AG20443 (cell line): ENCODE results near the gene CHIC2.
"Not testable (repeated sequence)": the region's sequence is repeated elsewhere in the genome, so short reads cannot be mapped to it uniquely, and the experiment has no call there.

Experiments used
- DNase-seq: peaks from one replicate; pipeline ENCODE4 v3.0.0; 2012; ENCODE audit warnings: low spot score, mixed read lengths

CHIC2 gene

GRCh38 chr4:54064317-54065111 lies at the start of gene CHIC2:
CHIC2 (minus strand) TSS chr4:54064605; CDS start chr4:54064300, 305 bp downstream.
- peak; percentile 96 for DNase-seq

- DNase-seq: not testable (repeated sequence)
Measured at GRCh38 chr4:54113206-54113605, 48.8 kb upstream of the CHIC2 start.

- DNase-seq: no peak
Measured at GRCh38 chr4:54110019-54110416, 45.6 kb upstream of the CHIC2 start.

GRCh38 chr4:54109241-54110018 lies 45.0 kb upstream of the CHIC2 start:
- no peak for DNase-seq

GRCh38 chr4:54107951-54108748 lies 43.7 kb upstream of the CHIC2 start:
- DNase-seq: no peak

- no peak for DNase-seq
Measured at GRCh38 chr4:54104907-54105306, 40.5 kb upstream of the CHIC2 start.

GRCh38 chr4:54103190-54103574 lies 38.8 kb upstream of the CHIC2 start:
- no peak for DNase-seq

GRCh38 chr4:54102531-54103106 lies 38.2 kb upstream of the CHIC2 start:
- no peak for DNase-seq

GRCh38 chr4:54101190-54102041 lies 37.0 kb upstream of the CHIC2 start:
- DNase-seq: no peak

GRCh38 chr4:54100595-54101189 lies 36.3 kb upstream of the CHIC2 start:
- peak; percentile 53 for DNase-seq

- peak; percentile 65 for DNase-seq
Measured at GRCh38 chr4:54099748-54100574, 35.6 kb upstream of the CHIC2 start, which contains the start of gene GSX2. GSX2 (plus strand) TSS chr4:54100163; CDS start chr4:54100345, 182 bp downstream.

GRCh38 chr4:54099287-54099747 lies 34.9 kb upstream of the CHIC2 start:
- no peak for DNase-seq

- DNase-seq: no peak
Measured at GRCh38 chr4:54098375-54098774, 34.0 kb upstream of the CHIC2 start.

- DNase-seq: no peak
Measured at GRCh38 chr4:54097152-54097551, 32.7 kb upstream of the CHIC2 start.

GRCh38 chr4:54096295-54096962 lies 32.0 kb upstream of the CHIC2 start:
- no peak for DNase-seq

GRCh38 chr4:54095110-54095825 lies 30.9 kb upstream of the CHIC2 start:
- no peak for DNase-seq

- no peak for DNase-seq
Measured at GRCh38 chr4:54094451-54094850, 30.0 kb upstream of the CHIC2 start.
